Activated CD8-positive, alpha-beta memory T cell treated with anti-CD3 and anti-CD28 coated beads for 48 hours (primary cell): Measurements from ENCODE around the gene TXNDC11.

Experiments used
- DNase-seq, 3 experiments: peaks; one replicate each; pipeline ENCODE4 v3.0.0-alpha.2; 2020; ENCODE audit warnings: low read depth in 2 of 3, low spot score in 2 of 3

The TXNDC11 gene

GRCh38 chr16:11662582-11662981, 80.1 kb downstream of the TXNDC11 start:
- DNase-seq: no peak

DNA sequence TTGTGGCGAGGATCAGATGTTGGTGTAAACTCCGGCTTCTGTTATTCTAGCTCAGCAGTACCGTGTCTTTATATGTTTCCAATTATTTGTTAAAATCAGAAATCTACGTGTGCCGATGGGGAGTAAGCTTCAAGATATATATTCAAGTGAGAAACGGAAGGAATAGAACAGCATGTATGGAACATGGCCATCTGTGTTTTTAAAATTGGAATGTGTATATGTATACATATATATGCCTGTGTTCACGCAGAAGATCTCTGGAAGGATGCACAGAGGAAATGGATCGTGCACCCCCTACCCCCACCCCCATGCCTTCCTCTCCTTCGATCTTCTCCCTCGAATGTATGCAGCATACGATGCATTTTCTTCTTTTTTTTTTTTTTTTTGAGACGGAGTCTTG, 82.1 kb downstream of the TXNDC11 start:
- no peak for DNase-seq

- no peak for DNase-seq
These were observed 83.6 kb downstream of the TXNDC11 start for GRCh38 chr16:11658896-11659708.

GRCh38 chr16:11657556-11657955, 85.1 kb downstream of the TXNDC11 start:
- no peak for DNase-seq

GRCh38 chr16:11655655-11656054, 87.0 kb downstream of the TXNDC11 start:
- no peak for DNase-seq

- no peak for DNase-seq
These were observed 90.9 kb downstream of the TXNDC11 start for GRCh38 chr16:11651796-11652195.

DNA sequence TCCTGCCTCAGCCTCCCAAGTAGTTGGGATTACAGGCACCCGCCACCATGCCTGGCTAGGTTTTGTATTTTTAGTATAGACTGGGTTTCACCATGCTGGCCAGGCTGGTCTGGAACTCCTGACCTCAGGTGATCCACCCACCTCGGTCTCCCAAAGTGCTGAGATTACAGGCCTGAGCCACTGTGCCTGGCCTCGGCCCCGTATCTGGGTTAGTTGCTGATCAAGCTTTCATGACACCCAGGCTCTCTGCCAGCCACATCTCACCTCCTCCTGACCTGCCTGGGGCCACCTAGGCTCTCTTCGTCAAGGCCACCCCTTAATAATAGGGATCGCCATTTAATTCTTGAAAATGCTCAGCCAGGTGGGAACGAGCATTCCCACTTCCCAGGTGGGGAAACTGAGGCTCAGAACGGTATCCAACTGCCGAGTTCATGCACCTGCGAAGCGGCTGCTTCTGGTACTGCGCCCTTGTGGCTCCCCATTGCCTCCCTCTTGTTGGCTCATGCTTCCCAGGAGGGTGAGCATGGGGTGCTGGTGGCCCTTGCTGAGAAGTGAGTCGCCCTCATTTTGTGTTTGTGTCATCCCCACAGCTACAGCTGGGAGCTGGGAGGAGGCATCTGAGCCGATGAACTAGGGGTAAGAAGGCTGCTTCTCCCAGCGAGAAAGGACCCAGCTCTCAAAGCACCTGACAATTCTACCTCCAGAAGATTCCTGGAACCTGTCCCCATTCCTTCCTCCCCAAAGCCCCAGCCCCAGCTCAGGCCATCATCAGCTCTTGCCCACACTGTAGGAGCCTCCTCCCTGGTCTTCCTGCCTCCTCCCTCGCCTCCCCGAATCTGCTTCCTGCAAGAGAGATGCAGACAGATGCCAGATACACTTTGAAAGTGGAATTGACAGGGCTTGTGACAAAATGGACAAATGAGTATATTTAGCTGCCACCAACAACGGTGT, 91.7 kb downstream of the TXNDC11 start:
- no peak for DNase-seq

GRCh38 chr16:11649276-11649675, 93.4 kb downstream of the TXNDC11 start:
- DNase-seq: no peak

GRCh38 chr16:11642765-11643116, 99.9 kb downstream of the TXNDC11 start:
- DNase-seq: no peak

DNA sequence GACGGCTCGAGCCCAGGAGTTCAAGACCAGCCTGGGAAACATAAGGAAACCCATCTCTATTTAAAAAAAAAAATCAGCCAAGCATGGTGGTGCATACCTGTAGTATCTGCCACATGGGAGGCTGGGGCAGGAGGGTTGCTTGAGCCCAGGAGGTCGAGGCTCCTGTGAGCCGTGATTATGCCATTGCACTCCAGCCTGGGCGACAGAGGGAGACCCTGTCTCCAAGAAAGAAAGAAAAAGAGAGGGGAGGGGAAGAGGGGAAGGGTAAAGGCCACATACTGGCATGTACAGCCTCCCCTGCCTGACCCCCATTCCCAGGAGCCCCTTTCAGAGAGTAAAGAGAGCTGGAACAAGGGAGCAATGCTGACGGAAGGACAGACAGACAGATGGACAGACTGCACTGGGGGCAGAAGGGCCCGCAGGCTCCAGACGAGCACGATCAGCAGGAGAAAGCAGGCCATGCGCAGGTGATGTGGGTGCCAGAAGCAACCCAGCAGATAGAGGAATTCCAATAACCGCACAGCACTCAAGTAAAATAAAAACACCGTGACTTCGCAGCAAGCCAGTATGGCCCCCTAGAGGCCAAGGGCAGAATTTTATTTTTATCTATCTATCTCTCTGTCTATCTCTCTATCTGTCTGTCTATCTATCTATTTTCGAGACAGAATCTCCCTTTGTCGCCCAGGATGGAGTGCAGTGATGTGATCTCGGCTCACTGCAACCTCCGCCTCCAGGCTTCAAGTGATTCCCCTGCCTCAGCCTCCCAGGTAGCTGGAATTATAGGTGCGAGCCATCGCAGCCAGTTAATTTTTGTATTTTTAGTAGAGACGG, 101.5 kb downstream of the TXNDC11 start:
- DNase-seq: no peak

- no peak for DNase-seq
These were observed 102.4 kb downstream of the TXNDC11 start for GRCh38 chr16:11639925-11640899.

GRCh38 chr16:11639008-11639562, 103.6 kb downstream of the TXNDC11 start:
- DNase-seq: no peak

DNA sequence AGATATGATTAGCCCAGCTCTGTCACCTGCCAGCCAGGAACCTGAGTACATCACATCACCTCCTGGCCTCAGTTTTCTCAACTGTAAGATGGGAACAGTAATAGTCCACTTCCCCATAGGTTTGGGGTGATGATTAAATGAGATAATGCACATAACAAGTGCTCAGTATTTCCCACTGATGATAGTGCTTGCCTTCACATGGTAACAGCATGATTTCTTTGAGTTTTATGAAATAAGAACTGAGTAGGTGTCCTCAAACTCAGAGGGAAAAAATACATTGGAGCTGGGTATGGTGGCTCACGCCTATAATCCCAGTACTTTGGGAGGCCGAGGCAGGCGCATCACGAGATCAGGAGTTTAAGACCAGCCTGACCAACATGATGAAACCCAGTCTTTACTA, 104.5 kb downstream of the TXNDC11 start:
- no peak for DNase-seq

DNA sequence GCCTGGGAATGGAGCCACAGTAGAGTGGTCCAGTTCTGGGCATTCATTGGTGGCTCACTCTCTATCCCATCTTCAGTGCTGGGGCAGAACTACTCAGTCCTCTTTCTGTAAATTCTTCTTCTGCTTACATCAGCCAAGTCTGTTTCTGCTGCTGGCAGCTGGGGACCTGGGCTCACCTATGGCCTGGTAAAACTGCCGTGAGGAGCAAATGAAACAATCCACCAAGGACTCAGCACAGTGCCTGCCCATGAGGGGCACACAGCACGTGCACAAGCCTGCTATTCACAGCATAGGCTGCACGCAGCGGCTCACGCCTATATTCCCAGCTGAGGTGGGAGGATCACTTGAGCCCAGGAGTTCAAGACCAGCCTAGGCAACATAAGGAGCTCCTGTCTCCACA, 105.3 kb downstream of the TXNDC11 start:
- no peak for DNase-seq

GRCh38 chr16:11636172-11636721, 106.4 kb downstream of the TXNDC11 start:
- no peak for DNase-seq

DNA sequence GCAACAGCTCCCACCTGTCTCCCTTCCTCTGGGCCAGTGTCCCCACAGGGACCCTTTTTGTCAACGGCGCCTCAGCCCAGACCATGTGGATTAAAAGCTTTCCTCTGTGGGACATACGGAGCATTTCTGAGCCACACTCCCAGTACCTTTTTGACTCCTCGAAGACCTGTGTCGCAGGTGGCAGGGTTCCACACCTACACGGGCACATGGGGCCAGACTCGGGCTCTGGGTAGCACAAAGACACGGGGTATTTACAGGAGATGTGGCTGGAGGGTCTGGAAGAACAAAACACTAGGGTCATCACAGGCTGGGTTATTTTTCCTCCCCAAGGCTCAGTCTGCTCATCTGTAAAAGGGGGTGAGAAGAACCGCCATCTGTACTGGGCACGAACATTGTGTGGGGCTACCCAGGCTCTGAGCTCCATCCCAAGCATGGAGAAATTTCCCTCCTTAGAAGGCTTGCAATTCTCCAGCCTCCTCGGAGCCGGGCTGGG, 106.9 kb downstream of the TXNDC11 start:
- no peak for DNase-seq

DNA sequence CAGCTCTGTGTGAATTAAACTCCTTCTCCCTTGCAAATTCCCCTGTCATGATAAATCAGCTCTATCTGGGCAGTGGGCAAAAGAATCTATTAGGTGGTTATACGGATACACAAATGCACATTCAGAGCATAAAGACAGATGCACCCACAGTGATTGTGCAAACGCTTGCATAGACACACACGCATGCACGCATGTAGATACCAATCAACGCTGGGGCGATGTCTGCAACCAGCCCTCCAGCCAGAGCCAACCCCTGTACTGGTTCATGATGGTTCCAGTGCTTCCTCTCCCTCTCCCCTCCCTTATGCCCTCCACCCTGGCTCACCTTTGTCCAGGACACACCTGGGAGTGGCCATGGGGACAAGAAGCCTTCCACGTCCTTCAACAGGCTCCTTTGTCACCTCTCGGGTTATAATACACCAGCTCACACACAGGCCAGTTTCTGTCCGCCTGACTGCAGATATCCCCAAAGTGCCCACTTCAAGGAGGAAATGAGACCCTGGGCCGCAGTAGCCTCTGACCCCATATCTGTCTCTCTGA, 107.5 kb downstream of the TXNDC11 start:
- DNase-seq: no peak

- no peak for DNase-seq
These were observed 108.3 kb downstream of the TXNDC11 start for GRCh38 chr16:11634312-11634711.

DNA sequence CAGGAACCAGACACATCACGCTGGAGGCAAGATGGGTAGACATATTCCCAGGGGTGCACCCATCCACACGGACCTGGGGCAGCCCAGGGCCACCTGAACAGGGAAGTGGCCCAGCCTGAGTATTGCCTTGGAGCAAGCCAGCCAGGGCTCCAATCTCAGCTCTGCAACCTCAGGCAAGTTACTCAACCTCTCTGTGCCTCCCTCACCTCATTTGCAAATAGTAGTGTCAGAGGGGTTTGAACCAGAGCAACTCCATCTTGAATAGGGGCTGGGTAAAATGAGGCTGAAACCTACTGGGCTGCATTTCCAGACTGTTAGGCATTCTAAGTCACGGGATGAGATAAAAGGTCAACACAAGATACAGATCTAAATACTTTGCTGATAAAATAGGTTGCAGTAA, 109.5 kb downstream of the TXNDC11 start:
- DNase-seq: no peak
